PFSK-1 (cell line): ENCODE measurements around the gene HOMER2.

ENCODE experiments used
- FOXP2 ChIP-seq: optimal IDR thresholded peaks from 2 replicates; pipeline ENCODE3; 2011; ENCODE audit warnings: borderline replicate concordance, control low read depth, inconsistent platforms; ENCODE audit not compliant: insufficient read depth; ENCODE audit errors: extremely low read length, extremely low read depth
- POLR2AphosphoS5 ChIP-seq: IDR thresholded peaks from 2 replicates; pipeline ENCODE4 v1.6.1; 2012; ENCODE audit warnings: low read depth, mild to moderate bottlenecking, control low read depth, low read length, moderate library complexity
- SIN3A ChIP-seq: IDR thresholded peaks from 2 replicates; pipeline ENCODE4 v1.6.1; 2012; ENCODE audit warnings: mild to moderate bottlenecking, low read length, moderate library complexity, borderline replicate concordance; ENCODE audit not compliant: insufficient read depth
- TAF1 ChIP-seq: IDR thresholded peaks from 2 replicates; pipeline ENCODE4 v1.6.1; 2012; ENCODE audit warnings: low read length, control low read depth, borderline replicate concordance; ENCODE audit not compliant: insufficient read depth
- TF ChIP-seq, protein P1 (sequence below), 2 experiments: IDR thresholded peaks; 2 replicates each; pipeline versions ENCODE4 v1.6.1 to v1.8.0; 2011 to 2012; ENCODE audit warnings: low read depth in 2 of 2, low read length in 2 of 2, control low read depth in 1 of 2, inconsistent platforms in 1 of 2, mild to moderate bottlenecking in 1 of 2, moderate library complexity in 1 of 2; ENCODE audit not compliant: insufficient read depth in 1 of 2

HOMER2 gene

GRCh38 chr15:82890338-82890994 lies 62.1 kb downstream of the HOMER2 start:
- TF ChIP-seq FOXP2 (no peak), POLR2AphosphoS5 (no peak), SIN3A (no peak), TAF1 (no peak)
- TF ChIP-seq, protein P1, sequence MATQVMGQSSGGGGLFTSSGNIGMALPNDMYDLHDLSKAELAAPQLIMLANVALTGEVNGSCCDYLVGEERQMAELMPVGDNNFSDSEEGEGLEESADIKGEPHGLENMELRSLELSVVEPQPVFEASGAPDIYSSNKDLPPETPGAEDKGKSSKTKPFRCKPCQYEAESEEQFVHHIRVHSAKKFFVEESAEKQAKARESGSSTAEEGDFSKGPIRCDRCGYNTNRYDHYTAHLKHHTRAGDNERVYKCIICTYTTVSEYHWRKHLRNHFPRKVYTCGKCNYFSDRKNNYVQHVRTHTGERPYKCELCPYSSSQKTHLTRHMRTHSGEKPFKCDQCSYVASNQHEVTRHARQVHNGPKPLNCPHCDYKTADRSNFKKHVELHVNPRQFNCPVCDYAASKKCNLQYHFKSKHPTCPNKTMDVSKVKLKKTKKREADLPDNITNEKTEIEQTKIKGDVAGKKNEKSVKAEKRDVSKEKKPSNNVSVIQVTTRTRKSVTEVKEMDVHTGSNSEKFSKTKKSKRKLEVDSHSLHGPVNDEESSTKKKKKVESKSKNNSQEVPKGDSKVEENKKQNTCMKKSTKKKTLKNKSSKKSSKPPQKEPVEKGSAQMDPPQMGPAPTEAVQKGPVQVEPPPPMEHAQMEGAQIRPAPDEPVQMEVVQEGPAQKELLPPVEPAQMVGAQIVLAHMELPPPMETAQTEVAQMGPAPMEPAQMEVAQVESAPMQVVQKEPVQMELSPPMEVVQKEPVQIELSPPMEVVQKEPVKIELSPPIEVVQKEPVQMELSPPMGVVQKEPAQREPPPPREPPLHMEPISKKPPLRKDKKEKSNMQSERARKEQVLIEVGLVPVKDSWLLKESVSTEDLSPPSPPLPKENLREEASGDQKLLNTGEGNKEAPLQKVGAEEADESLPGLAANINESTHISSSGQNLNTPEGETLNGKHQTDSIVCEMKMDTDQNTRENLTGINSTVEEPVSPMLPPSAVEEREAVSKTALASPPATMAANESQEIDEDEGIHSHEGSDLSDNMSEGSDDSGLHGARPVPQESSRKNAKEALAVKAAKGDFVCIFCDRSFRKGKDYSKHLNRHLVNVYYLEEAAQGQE (IDR thresholded peaks at IDR 0.05; ENCODE audit: insufficient read depth in 1 of 2, low read depth in 2 of 2, low read length in 2 of 2), result no peak

- TF ChIP-seq FOXP2, result no peak
- no peak for TF ChIP-seq POLR2AphosphoS5
Measured at GRCh38 chr15:82882273-82882928, 70.1 kb downstream of the HOMER2 start.

GRCh38 chr15:82881747-82882146 lies 70.8 kb downstream of the HOMER2 start:
- TF ChIP-seq TAF1 (no peak), POLR2AphosphoS5 (no peak), FOXP2 (no peak)
- TF ChIP-seq, protein P1 (IDR thresholded peaks at IDR 0.05; ENCODE audit: insufficient read depth in 1 of 2, low read depth in 2 of 2, low read length in 2 of 2), result no peak

DNA sequence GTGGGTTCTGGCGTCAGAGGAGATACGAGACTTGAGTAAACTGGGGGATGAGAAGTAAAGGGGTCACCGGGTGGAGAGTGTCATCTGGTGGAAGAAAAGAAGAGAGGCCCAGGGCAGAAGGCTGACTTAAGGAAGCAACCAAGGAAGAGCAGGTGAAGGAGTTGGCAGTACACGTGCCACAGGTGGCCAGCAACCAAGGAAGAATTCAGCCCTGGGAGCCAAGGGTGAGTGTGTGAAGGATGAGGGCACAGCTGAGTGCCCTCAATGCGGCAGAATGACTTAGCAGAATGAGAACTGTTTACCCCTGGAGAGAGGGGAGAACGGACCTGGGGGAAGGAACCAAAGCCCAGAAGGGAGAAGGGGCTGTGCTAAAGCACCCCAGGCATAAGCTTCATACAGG lies 71.8 kb downstream of the HOMER2 start:
- TF ChIP-seq POLR2AphosphoS5 (no peak), SIN3A (no peak), FOXP2 (no peak)
- TF ChIP-seq, protein P1 (IDR thresholded peaks at IDR 0.05; ENCODE audit: insufficient read depth in 1 of 2, low read depth in 2 of 2, low read length in 2 of 2), result no peak

DNA sequence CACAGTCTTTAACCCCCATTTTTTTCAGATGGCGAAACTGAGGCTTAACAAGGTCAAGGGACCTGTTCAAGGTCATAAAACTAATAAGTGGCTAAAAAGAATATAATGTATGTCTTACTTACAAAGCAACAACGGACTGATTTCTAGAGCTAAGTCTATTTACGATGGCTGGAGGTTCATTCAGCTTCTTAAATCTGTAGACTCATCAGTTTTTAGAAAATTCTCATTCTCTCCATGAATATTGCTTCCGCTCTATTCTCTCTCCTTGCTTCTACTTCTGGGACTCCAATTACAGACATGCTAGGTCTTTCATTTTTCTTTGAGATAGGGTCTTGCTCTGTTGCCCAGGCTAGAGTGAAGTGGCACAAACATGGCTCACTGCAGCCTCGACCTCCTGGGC lies 74.2 kb downstream of the HOMER2 start:
- TF ChIP-seq TAF1 (no peak), FOXP2 (no peak), POLR2AphosphoS5 (no peak), SIN3A (no peak)
- TF ChIP-seq, protein P1 (IDR thresholded peaks at IDR 0.05; ENCODE audit: insufficient read depth in 1 of 2, low read depth in 2 of 2, low read length in 2 of 2), result no peak
